Fibroblast of mammary gland (primary cell): ENCODE measurements around the gene YLPM1.

Experiments
- DNase-seq: peaks from one replicate; pipeline ENCODE4 v3.0.0-alpha.2; 2010; ENCODE audit warnings: low read depth
- H3K4me3 ChIP-seq: 2 replicates; pipeline ENCODE4 v1.5.1; 2011; ENCODE audit warnings: low read depth, mild to moderate bottlenecking, low read length, moderate library complexity; ENCODE audit not compliant: control insufficient read depth
- TF ChIP-seq, protein P1 (sequence below): conservative IDR thresholded peaks from 2 replicates; pipeline ENCODE4 v1.5.1; 2011; ENCODE audit warnings: low read depth, low read length, inconsistent platforms; ENCODE audit not compliant: control insufficient read depth, insufficient read depth

Gene YLPM1

DNA sequence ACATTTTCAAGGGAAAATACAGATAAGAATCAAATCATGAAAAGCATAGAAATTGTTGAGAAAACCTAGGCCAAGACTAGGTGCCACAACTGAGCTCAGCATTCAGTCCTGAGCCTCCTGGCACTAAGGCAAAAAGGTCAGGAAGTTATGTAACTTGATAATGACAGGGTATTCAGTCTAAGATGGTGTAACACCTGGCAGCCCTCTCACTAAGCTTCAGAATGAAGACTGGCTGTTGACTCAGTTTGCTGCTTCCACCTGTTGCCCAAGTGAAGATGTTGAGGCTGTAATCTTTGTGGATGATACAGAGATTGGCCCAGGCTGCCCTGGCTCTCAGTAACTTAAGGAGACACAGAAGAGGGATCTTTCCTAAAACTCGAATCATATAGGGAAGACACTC is 93.2 kb downstream of the YLPM1 start:
- no peak for DNase-seq
- TF ChIP-seq, protein P1, sequence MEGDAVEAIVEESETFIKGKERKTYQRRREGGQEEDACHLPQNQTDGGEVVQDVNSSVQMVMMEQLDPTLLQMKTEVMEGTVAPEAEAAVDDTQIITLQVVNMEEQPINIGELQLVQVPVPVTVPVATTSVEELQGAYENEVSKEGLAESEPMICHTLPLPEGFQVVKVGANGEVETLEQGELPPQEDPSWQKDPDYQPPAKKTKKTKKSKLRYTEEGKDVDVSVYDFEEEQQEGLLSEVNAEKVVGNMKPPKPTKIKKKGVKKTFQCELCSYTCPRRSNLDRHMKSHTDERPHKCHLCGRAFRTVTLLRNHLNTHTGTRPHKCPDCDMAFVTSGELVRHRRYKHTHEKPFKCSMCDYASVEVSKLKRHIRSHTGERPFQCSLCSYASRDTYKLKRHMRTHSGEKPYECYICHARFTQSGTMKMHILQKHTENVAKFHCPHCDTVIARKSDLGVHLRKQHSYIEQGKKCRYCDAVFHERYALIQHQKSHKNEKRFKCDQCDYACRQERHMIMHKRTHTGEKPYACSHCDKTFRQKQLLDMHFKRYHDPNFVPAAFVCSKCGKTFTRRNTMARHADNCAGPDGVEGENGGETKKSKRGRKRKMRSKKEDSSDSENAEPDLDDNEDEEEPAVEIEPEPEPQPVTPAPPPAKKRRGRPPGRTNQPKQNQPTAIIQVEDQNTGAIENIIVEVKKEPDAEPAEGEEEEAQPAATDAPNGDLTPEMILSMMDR: no peak
- no peak overlapping the region for H3K4me3 ChIP-seq

DNA sequence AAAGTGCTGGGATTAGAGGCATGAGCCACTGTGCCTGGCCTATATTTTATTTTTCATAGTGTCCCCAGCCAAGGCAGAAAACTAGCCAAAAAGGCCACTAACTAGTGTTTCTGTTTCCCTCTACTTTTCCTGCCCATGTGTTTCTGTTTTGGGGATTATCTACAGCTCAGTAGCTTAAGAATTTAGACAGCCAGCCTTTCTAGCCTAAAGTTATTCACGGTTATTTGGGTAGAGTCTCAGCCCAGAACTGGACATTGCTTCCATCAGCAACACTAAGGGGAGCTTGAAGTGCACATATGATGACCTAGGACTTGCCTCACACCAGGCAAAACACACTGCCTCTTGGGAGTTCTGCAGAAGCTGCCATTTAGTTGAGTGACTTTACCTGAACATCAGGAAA is 94.9 kb downstream of the YLPM1 start:
- no peak overlapping the region for H3K4me3 ChIP-seq
- peak; percentile 55 for DNase-seq
- TF ChIP-seq, protein P1: no peak

DNA sequence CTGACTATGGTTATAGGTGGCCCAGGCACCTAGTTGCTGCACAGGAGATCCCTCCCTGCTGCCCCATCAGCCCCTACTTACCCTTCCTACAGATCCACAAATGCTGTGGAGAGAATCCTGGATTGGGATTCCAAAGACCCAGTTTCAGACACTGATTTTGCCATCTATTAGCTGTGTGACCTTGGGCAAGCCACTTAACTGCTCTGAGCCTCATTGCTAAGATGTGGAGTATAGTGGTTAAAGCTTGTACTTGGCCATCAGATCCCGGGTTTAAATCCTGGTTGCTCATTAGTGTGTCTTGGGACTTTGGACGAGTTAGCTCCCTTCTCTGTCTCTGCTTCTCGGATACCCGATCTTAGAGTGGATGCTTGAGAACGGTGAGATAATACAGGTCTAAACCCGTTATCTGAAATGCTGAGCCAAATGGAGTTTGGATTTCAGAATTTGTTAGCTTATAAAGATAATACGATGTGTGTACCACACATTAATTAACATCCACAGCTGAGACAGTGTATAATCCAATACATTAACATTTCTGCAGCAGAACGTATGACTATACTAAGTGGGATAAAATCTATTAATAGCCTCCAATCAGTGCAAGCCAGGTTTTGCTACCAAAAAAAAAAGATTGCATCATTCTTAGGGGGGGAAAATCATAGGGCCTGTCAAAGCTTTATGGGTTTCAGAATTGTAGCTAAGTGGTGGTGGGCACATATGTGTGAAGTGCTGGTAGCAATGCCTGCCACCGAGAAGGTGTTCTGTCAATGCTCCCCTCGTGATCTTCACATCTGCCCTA is 96.8 kb downstream of the YLPM1 start:
- TF ChIP-seq, protein P1: no peak
- no peak overlapping the region for H3K4me3 ChIP-seq
- no peak for DNase-seq

DNA sequence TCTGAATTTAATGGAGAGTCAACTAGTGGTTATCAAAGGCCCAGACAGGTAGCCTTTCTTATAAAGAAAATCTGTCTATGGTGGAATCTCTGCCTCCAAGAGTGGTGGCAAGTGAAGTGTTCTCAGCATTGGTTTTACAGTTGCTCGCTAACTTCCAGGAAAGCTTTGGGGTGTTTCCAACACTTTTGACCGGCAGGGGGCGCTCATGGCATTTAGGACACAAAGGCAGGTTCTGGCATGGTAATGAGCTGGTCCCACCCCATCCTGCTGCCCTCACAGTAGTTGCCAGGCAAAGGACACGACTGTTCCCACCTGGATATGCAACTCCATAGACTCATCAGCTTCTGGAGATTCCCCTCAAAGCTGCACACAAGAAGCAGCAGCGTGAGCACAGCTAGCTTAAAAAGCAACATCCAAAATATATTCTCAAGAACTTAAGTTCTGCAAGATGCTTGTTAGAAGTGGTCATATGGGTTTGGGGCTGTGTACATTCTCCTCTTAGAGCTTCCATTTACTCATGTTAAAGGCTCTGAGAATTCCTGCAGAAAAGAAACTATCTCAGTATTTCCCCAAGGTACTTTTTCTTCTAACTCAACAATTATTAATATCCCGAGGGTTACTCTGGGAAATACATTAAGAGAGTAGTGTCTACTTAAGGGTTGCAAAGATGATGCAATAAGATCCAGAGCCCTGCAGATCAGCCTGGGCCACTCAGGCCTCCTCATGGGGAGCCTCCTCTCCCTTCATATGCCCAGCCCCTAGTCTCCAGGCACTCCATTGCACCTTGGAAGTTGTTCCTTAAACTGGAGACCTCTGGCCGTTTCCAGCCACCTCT is 98.0 kb downstream of the YLPM1 start:
- TF ChIP-seq, protein P1: peak; percentile 86
- peak; percentile 83 for DNase-seq
- H3K4me3 ChIP-seq: no peak overlapping the region

DNA sequence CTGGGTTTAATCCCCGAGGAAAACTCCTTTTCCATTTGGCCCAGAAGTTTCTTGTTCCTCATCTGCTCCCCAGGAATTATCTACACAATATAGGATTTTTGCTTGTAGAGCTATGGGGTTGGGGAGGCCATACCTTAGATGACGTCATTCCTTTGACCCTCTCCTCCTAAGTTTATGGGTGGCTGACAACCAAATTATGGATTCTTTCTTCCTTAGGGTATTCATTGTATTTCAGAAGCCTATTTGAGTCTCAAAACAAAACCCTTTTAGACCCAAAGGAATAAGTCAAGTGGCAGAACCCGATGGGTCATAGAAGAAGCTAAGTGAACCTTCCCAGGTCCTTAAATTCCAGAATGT is 98.6 kb downstream of the YLPM1 start:
- H3K4me3 ChIP-seq: no peak overlapping the region
- TF ChIP-seq, protein P1: no peak
- no peak for DNase-seq

DNA sequence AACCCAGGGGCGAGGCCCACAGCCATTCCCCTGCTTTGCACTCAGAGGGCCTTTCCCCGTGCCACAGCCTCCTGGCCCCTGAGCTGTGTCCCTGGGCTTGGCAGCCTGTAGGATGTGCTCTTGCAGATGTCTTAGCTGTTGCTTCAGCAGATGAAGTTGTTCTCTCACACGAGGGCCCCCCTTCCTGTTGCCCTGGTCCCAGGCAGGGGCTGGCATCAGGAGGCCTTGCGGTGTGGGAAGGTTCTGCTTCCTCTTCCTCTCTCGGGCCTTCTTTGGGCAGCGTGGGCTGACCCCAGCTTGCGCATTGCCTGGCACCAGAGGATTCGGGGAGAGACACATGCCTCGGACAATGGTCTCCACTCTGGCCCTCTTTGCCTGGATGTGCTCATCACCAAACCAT is 100.2 kb downstream of the YLPM1 start:
- no peak for DNase-seq
- TF ChIP-seq, protein P1: no peak
- H3K4me3 ChIP-seq: no peak overlapping the region
